NCI-H226 (cell line): ENCODE measurements around the gene GNA14.
A peak's percentile ranks its signal among the peaks of the same experiment; 100 is the strongest.
"Not testable (repeated sequence)": the region's sequence is repeated elsewhere in the genome, so short reads cannot be mapped to it uniquely, and the experiment has no call there.

Source experiments
- DNase-seq: peaks from one replicate; pipeline ENCODE4 v3.0.0-alpha.2; 2015

Gene GNA14

GRCh38 chr9:77531400-77531799, 116.7 kb downstream of the GNA14 start:
- DNase-seq: no peak

GRCh38 chr9:77523891-77524290, 124.2 kb downstream of the GNA14 start:
- DNase-seq: no peak

GRCh38 chr9:77521091-77521490, 127.0 kb downstream of the GNA14 start:
- no peak for DNase-seq

GRCh38 chr9:77518688-77519087, 129.4 kb downstream of the GNA14 start:
- no peak for DNase-seq

GRCh38 chr9:77516781-77517180, 131.3 kb downstream of the GNA14 start:
- no peak for DNase-seq

- no peak for DNase-seq
Measured at GRCh38 chr9:77514886-77515711, 133.0 kb downstream of the GNA14 start.

- no peak for DNase-seq
Measured at GRCh38 chr9:77513457-77513856, 134.7 kb downstream of the GNA14 start.

GRCh38 chr9:77512876-77513275, 135.2 kb downstream of the GNA14 start:
- DNase-seq: peak; percentile 3

GRCh38 chr9:77511525-77511924, 136.6 kb downstream of the GNA14 start:
- no peak for DNase-seq

GRCh38 chr9:77510666-77511065, 137.5 kb downstream of the GNA14 start:
- no peak for DNase-seq

- DNase-seq: no peak
Measured at GRCh38 chr9:77508396-77508795, 139.7 kb downstream of the GNA14 start.

- DNase-seq: no peak
Measured at GRCh38 chr9:77507212-77507961, 140.7 kb downstream of the GNA14 start.

- DNase-seq: no peak
Measured at GRCh38 chr9:77505232-77505631, 142.9 kb downstream of the GNA14 start.

- DNase-seq: no peak
Measured at GRCh38 chr9:77502568-77502967, 145.6 kb downstream of the GNA14 start.

- no peak for DNase-seq
Measured at GRCh38 chr9:77498891-77499290, 149.2 kb downstream of the GNA14 start.

GRCh38 chr9:77497322-77498198, 150.6 kb downstream of the GNA14 start:
- no peak for DNase-seq

GRCh38 chr9:77495834-77496671, 152.1 kb downstream of the GNA14 start:
- no peak for DNase-seq

- DNase-seq: not testable (repeated sequence)
Measured at GRCh38 chr9:77490279-77490678, 157.8 kb downstream of the GNA14 start.

- DNase-seq: not testable (repeated sequence)
Measured at GRCh38 chr9:77489405-77490163, 158.5 kb downstream of the GNA14 start.

- DNase-seq: no peak
Measured at GRCh38 chr9:77488439-77489126, 159.5 kb downstream of the GNA14 start.

- peak; percentile 44 for DNase-seq
Measured at GRCh38 chr9:77486968-77487367, 161.2 kb downstream of the GNA14 start.
